Activated naive CD8-positive, alpha-beta T cell treated with anti-CD3 and anti-CD28 coated beads, Interleukin-2, amount 10 ng/mL, durations not matched to agents 7 days and 5 days (primary cell): Measurements from ENCODE around the gene PIK3R5. TPM values are rescaled to one million over a fixed set of nuclear protein-coding genes. Genes with fewer than 3 reads are reported as not detected.
A peak's percentile ranks its signal among the peaks of the same experiment; 100 is the strongest.

Source experiments
- ATAC-seq: fragments of 150-1000 bp; cut with Tn5 transposase; one replicate; pipeline ENCODE4 v1.10.0; 2021; ENCODE audit warnings: low read depth, moderate library complexity
- POLR2A ChIA-PET: fragments of 350-600 bp; sonication (Branson Sonifier 250); formaldehyde crosslinking; loops from one replicate; lab custom pipeline; 2021; ENCODE audit warnings: antibody characterized with exemption; lab: Charles Lee
- DNase-seq: peaks from one replicate; pipeline ENCODE4 v3.0.0; 2021
- H3K27ac Mint-ChIP-seq: one replicate; pipeline ENCODE4 v1.8.0; 2022; ENCODE audit warnings: mild to moderate bottlenecking, mixed read lengths
- H3K27me3 Mint-ChIP-seq: one replicate; pipeline ENCODE4 v1.8.0; 2022; ENCODE audit warnings: mild to moderate bottlenecking, moderate library complexity, mixed read lengths
- H3K36me3 Mint-ChIP-seq: one replicate; pipeline ENCODE4 v1.8.0; 2021; ENCODE audit warnings: mild to moderate bottlenecking, mixed read lengths
- H3K4me1 Mint-ChIP-seq: one replicate; pipeline ENCODE4 v1.8.0; 2021; ENCODE audit warnings: mixed read lengths
- H3K4me3 Mint-ChIP-seq: one replicate; pipeline ENCODE4 v1.8.0; 2022; ENCODE audit warnings: mild to moderate bottlenecking, moderate library complexity, mixed read lengths
- H3K9me3 Mint-ChIP-seq: one replicate; pipeline ENCODE4 v1.8.0; 2021; ENCODE audit warnings: mixed read lengths
- total RNA-seq, 2 experiments: library from RNA; stranded (reverse); gene quantifications; one replicate each; pipeline ENCODE4 v1.2.3, GENCODE V29; 2021

The PIK3R5 gene
- total RNA-seq, 2 experiments from 2014 or later, result 81.4 to 84.0 TPM

GRCh38 chr17:8855477-8856204 is 109.9 kb downstream of the PIK3R5 start:
- no peaks in the 10 kb centered on the region for H3K9me3 Mint-ChIP-seq
- DNase-seq, result no peak
- no peaks in the 10 kb centered on the region for H3K27me3 Mint-ChIP-seq
- ATAC-seq, result no peak
- H3K4me3 Mint-ChIP-seq, result no peak overlapping the region
- peaks cover 36% of the 10 kb centered on the region for H3K4me1 Mint-ChIP-seq
- no peak overlapping the region for H3K27ac Mint-ChIP-seq
- POLR2A ChIA-PET, result no interaction called here
- H3K36me3 Mint-ChIP-seq, result peaks cover 43% of the 10 kb centered on the region

GRCh38 chr17:8851600-8851999 is 113.9 kb downstream of the PIK3R5 start:
- Mint-ChIP-seq H3K4me1 (peaks cover 18% of the 10 kb centered on the region), H3K36me3 (peaks cover 46% of the 10 kb centered on the region), H3K27ac (no peak overlapping the region), H3K9me3 (no peaks in the 10 kb centered on the region), H3K27me3 (no peaks in the 10 kb centered on the region), H3K4me3 (no peak overlapping the region)
- DNase-seq, result no peak
- ATAC-seq, result no peak
- POLR2A ChIA-PET, result no interaction called here

GRCh38 chr17:8849311-8850041 is 116.0 kb downstream of the PIK3R5 start:
- no peak overlapping the region for H3K27ac Mint-ChIP-seq
- no peak for ATAC-seq
- POLR2A ChIA-PET, result interaction anchor here (0.6 to 1.2 kb wide), 2 partner anchors 8 to 594 kb away, joined by 3 read pairs; no protein-coding TSS in a partner anchor

GRCh38 chr17:8847891-8848290 is 117.6 kb downstream of the PIK3R5 start:
- H3K27me3 Mint-ChIP-seq, result no peaks in the 10 kb centered on the region
- H3K9me3 Mint-ChIP-seq, result peaks cover 4% of the 10 kb centered on the region
- DNase-seq (no peak), ATAC-seq (no peak)
- H3K36me3 Mint-ChIP-seq, result peaks cover 54% of the 10 kb centered on the region
- POLR2A ChIA-PET, result no interaction called here
- H3K27ac Mint-ChIP-seq, result no peak overlapping the region
- no peak overlapping the region for H3K4me3 Mint-ChIP-seq
- peaks cover 16% of the 10 kb centered on the region for H3K4me1 Mint-ChIP-seq

More at GRCh38 chr17:8849311-8850041, 116.0 kb downstream of the PIK3R5 start:
- Mint-ChIP-seq H3K36me3 (peaks cover 57% of the 10 kb centered on the region), H3K9me3 (peaks cover 4% of the 10 kb centered on the region), H3K4me3 (no peak overlapping the region), H3K27me3 (no peaks in the 10 kb centered on the region), H3K4me1 (peaks cover 10% of the 10 kb centered on the region)
- no peak for DNase-seq

- Mint-ChIP-seq H3K36me3 (peaks cover 50% of the 10 kb centered on the region), H3K27ac (no peak overlapping the region), H3K4me3 (no peak overlapping the region), H3K27me3 (no peaks in the 10 kb centered on the region), H3K4me1 (peaks cover 16% of the 10 kb centered on the region), H3K9me3 (peaks cover 4% of the 10 kb centered on the region)
- POLR2A ChIA-PET, result no interaction called here
- ATAC-seq, result peak; percentile 26
- no peak for DNase-seq
Measured at GRCh38 chr17:8846768-8847211, 118.7 kb downstream of the PIK3R5 start.

GRCh38 chr17:8844229-8845218 is 121.0 kb downstream of the PIK3R5 start:
- POLR2A ChIA-PET, result no interaction called here
- DNase-seq, result no peak
- H3K27me3 Mint-ChIP-seq, result no peaks in the 10 kb centered on the region
- H3K36me3 Mint-ChIP-seq, result peaks cover 39% of the 10 kb centered on the region
- peaks cover 4% of the 10 kb centered on the region for H3K9me3 Mint-ChIP-seq
- no peak overlapping the region for H3K27ac Mint-ChIP-seq
- peaks cover 10% of the 10 kb centered on the region for H3K4me1 Mint-ChIP-seq
- H3K4me3 Mint-ChIP-seq, result no peak overlapping the region
- no peak for ATAC-seq

GRCh38 chr17:8843344-8843743 is 122.2 kb downstream of the PIK3R5 start:
- H3K4me3 Mint-ChIP-seq, result no peak overlapping the region
- peaks cover 10% of the 10 kb centered on the region for H3K4me1 Mint-ChIP-seq
- peaks cover 4% of the 10 kb centered on the region for H3K9me3 Mint-ChIP-seq
- ATAC-seq, result no peak
- no peak for DNase-seq
- no peaks in the 10 kb centered on the region for H3K27me3 Mint-ChIP-seq
- H3K27ac Mint-ChIP-seq, result peak overlapping the region; percentile 60
- peaks cover 33% of the 10 kb centered on the region for H3K36me3 Mint-ChIP-seq
- POLR2A ChIA-PET, result interaction anchor here (1.1 kb wide), 1 partner anchor 15 kb away, joined by 3 read pairs; no protein-coding TSS in a partner anchor

GRCh38 chr17:8841844-8842243 is 123.7 kb downstream of the PIK3R5 start:
- no peak overlapping the region for H3K27ac Mint-ChIP-seq
- DNase-seq (no peak), ATAC-seq (no peak)
- H3K9me3 Mint-ChIP-seq, result peaks cover 4% of the 10 kb centered on the region
- POLR2A ChIA-PET, result no interaction called here
- H3K36me3 Mint-ChIP-seq, result peaks cover 38% of the 10 kb centered on the region
- no peak overlapping the region for H3K4me3 Mint-ChIP-seq
- peaks cover 6% of the 10 kb centered on the region for H3K4me1 Mint-ChIP-seq
- no peaks in the 10 kb centered on the region for H3K27me3 Mint-ChIP-seq

GRCh38 chr17:8839410-8839935 is 126.0 kb downstream of the PIK3R5 start:
- no peaks in the 10 kb centered on the region for H3K27me3 Mint-ChIP-seq
- no peaks in the 10 kb centered on the region for H3K9me3 Mint-ChIP-seq
- POLR2A ChIA-PET, result no interaction called here
- no peak for DNase-seq
- peaks cover 34% of the 10 kb centered on the region for H3K36me3 Mint-ChIP-seq
- no peak overlapping the region for H3K27ac Mint-ChIP-seq
- H3K4me3 Mint-ChIP-seq, result no peak overlapping the region
- ATAC-seq, result no peak
- H3K4me1 Mint-ChIP-seq, result peaks cover 6% of the 10 kb centered on the region

- ATAC-seq, result no peak
- POLR2A ChIA-PET, result no interaction called here
- no peak overlapping the region for H3K4me3 Mint-ChIP-seq
- H3K36me3 Mint-ChIP-seq, result peaks cover 39% of the 10 kb centered on the region
- H3K27ac Mint-ChIP-seq, result no peak overlapping the region
- peaks cover 6% of the 10 kb centered on the region for H3K4me1 Mint-ChIP-seq
- no peak for DNase-seq
- no peaks in the 10 kb centered on the region for H3K27me3 Mint-ChIP-seq
- no peaks in the 10 kb centered on the region for H3K9me3 Mint-ChIP-seq
Measured at GRCh38 chr17:8838551-8839095, 126.9 kb downstream of the PIK3R5 start.

GRCh38 chr17:8837563-8838075 is 127.9 kb downstream of the PIK3R5 start:
- Mint-ChIP-seq H3K4me1 (peaks cover 2% of the 10 kb centered on the region), H3K27ac (no peak overlapping the region), H3K9me3 (no peaks in the 10 kb centered on the region), H3K4me3 (no peak overlapping the region), H3K36me3 (peaks cover 36% of the 10 kb centered on the region), H3K27me3 (no peaks in the 10 kb centered on the region)
- DNase-seq (no peak), ATAC-seq (no peak)
- POLR2A ChIA-PET, result no interaction called here

- Mint-ChIP-seq H3K36me3 (peaks cover 37% of the 10 kb centered on the region), H3K27me3 (no peaks in the 10 kb centered on the region), H3K9me3 (no peaks in the 10 kb centered on the region), H3K4me1 (peaks cover 2% of the 10 kb centered on the region), H3K4me3 (no peak overlapping the region), H3K27ac (no peak overlapping the region)
- DNase-seq (no peak), ATAC-seq (no peak)
- POLR2A ChIA-PET, result no interaction called here
Measured at GRCh38 chr17:8836821-8837562, 128.5 kb downstream of the PIK3R5 start.
